Embryonic facial prominence (tissue), 1 donor: ENCODE measurements around the gene POU2AF2.
"Not testable (repeated sequence)": the region's sequence is repeated elsewhere in the genome, so short reads cannot be mapped to it uniquely, and the experiment has no call there.

Source experiments
- DNase-seq: peaks from one replicate; pipeline ENCODE4 v3.0.0-alpha.2; 2016; ENCODE audit errors: extremely low spot score

The POU2AF2 gene

GRCh38 chr11:111245425-111245824 is at the start of gene POU2AF2:
POU2AF2 (plus strand) TSS chr11:111245725; CDS start chr11:111245854, 129 bp downstream.
- no peak for DNase-seq

- no peak for DNase-seq
These were observed 45.5 kb upstream of the POU2AF2 start for GRCh38 chr11:111200010-111200534.

GRCh38 chr11:111204211-111204610 is 41.3 kb upstream of the POU2AF2 start:
- no peak for DNase-seq

- DNase-seq: no peak
These were observed 39.7 kb upstream of the POU2AF2 start for GRCh38 chr11:111205632-111206385.

- no peak for DNase-seq
These were observed 39.1 kb upstream of the POU2AF2 start for GRCh38 chr11:111206472-111206871.

GRCh38 chr11:111207213-111207612 is 38.3 kb upstream of the POU2AF2 start:
- DNase-seq: no peak

- no peak for DNase-seq
These were observed 35.8 kb upstream of the POU2AF2 start for GRCh38 chr11:111209543-111210355.

GRCh38 chr11:111213256-111213655 is 32.3 kb upstream of the POU2AF2 start:
- no peak for DNase-seq

- no peak for DNase-seq
These were observed 24.8 kb upstream of the POU2AF2 start for GRCh38 chr11:111220721-111221120.

GRCh38 chr11:111221208-111221607 is 24.3 kb upstream of the POU2AF2 start:
- DNase-seq: no peak

GRCh38 chr11:111221936-111222335 is 23.6 kb upstream of the POU2AF2 start:
- DNase-seq: not testable (repeated sequence)

GRCh38 chr11:111222821-111223455 is 22.6 kb upstream of the POU2AF2 start:
- DNase-seq: not testable (repeated sequence)

GRCh38 chr11:111225881-111226280 is 19.6 kb upstream of the POU2AF2 start:
- DNase-seq: no peak

- DNase-seq: no peak
These were observed 15.9 kb upstream of the POU2AF2 start for GRCh38 chr11:111229604-111230003.

- DNase-seq: no peak
These were observed 15.4 kb upstream of the POU2AF2 start for GRCh38 chr11:111230122-111230465.

GRCh38 chr11:111231836-111232235 is 13.7 kb upstream of the POU2AF2 start:
- DNase-seq: no peak

- no peak for DNase-seq
These were observed 9.1 kb upstream of the POU2AF2 start for GRCh38 chr11:111236383-111236782.

- no peak for DNase-seq
These were observed 7.6 kb upstream of the POU2AF2 start for GRCh38 chr11:111237926-111238325.

- no peak for DNase-seq
These were observed 1.4 kb downstream of the POU2AF2 start for GRCh38 chr11:111246956-111247355.

- no peak for DNase-seq
These were observed 5.4 kb downstream of the POU2AF2 start for GRCh38 chr11:111250936-111251335.

GRCh38 chr11:111253131-111253530 is 7.6 kb downstream of the POU2AF2 start:
- DNase-seq: no peak

GRCh38 chr11:111253630-111254029 is 8.1 kb downstream of the POU2AF2 start:
- no peak for DNase-seq
